Adrenal gland (tissue), 12 donors: ENCODE data around the gene PPP4R3B. TPM values are rescaled to one million over a fixed set of nuclear protein-coding genes. Genes with fewer than 3 reads are reported as not detected.

Source experiments
- DNase-seq, 7 donors: peaks; one replicate each; pipeline ENCODE4 v3.0.0-alpha.2; 2019 to 2020
- H3K27ac ChIP-seq, 5 donors: fragments of 200-600 bp; sonication (generic) in 4 of 5; 1 replicate in 3 of 5; 2 replicates in 2 of 5; pipeline versions ENCODE4 v1.5.1 to v1.8.0; 2016 to 2020; ENCODE audit warnings: mild to moderate bottlenecking in 1 of 5
- H3K27me3 ChIP-seq: fragments of 200-600 bp; 2 replicates; pipeline ENCODE4 v1.8.0; 2021
- H3K36me3 ChIP-seq, 2 donors: fragments of 200-600 bp; replicated peaks in 1 of 2; 1 replicate in 1 of 2; 2 replicates in 1 of 2; pipeline versions ENCODE4 v1.5.1 to v1.8.0; 2018 to 2022
- H3K4me1 ChIP-seq, 2 donors: fragments of 200-600 bp; replicated peaks in 1 of 2; 1 replicate in 1 of 2; 2 replicates in 1 of 2; pipeline versions ENCODE4 v1.5.1 to v1.8.0; 2018 to 2021
- H3K4me3 ChIP-seq, 4 donors: fragments of 200-600 bp; sonication (generic) in 3 of 4; one replicate each; pipeline ENCODE4 v1.5.1; 2016 to 2018
- H3K9me3 ChIP-seq, 3 donors: fragments of 200-600 bp; sonication (generic) in 1 of 3; replicated peaks in 1 of 3; 1 replicate in 2 of 3; 2 replicates in 1 of 3; pipeline versions ENCODE4 v1.5.1 to v1.8.0; 2016 to 2021
- POLR2A ChIP-seq, 2 donors: fragments of 450-650 bp; IDR thresholded peaks; one replicate each; pipeline ENCODE4 v1.6.1; 2017; ENCODE audit warnings: antibody characterized with exemption in 2 of 2, mild to moderate bottlenecking in 2 of 2, moderate library complexity in 1 of 2
- WGBS, 4 donors: extraction: QIAGEN DNeasy Blood & Tissue Kit in 2 of 4; methylation state at CpG; one replicate each; pipeline versions ENCODE4 v1.1.5 to v1.1.7; 2013 to 2017; 5-methylcytosine and 5-hydroxymethylcytosine counted together
- intact Hi-C, 2 donors: fragments of 100-400 bp; cut with DNase I; formaldehyde crosslinking; loops; one replicate each; pipeline versions ENCODE4 v1.14.1 to v1.15.0; 2022 to 2023
- polyA plus RNA-seq, 3 donors: library from polyadenylated mRNA; stranded (reverse); fragments of 200-250 nt in 2 of 3; fragments of 350-450 nt in 1 of 3; fragmentation: Illumina TruSeq in 1 of 3; extraction: RNeasy Lipid Tissue Mini Kit (QIAGEN cat#74804) in 1 of 3; gene quantifications; one replicate each; pipeline ENCODE4 v1.2.3, GENCODE V29; 2013 to 2014
- total RNA-seq, 9 donors: library from RNA; depleted of rRNA in 4 of 9; stranded (reverse); fragments of >200 nt in 4 of 9; fragments of 120-200 nt in 1 of 9; fragmentation: NEBNext Ultra II Directional in 1 of 9; extraction: Animal tissue kit (Norgen Biotek cat#: 25700) in 1 of 9; gene quantifications; one replicate each; pipeline versions ENCODE4 v1.1.0 to v1.2.4, GENCODE V29; 2013 to 2023
- TF ChIP-seq, protein P1 (sequence below), 6 experiments: fragments of 450-650 bp in 4 of 6; fragments of 200-600 bp in 2 of 6; sonication (generic) in 1 of 6; IDR thresholded peaks; 1 replicate in 5 of 6; 2 replicates in 1 of 6; pipeline versions ENCODE4 v1.5.1 to v1.8.0; 2016 to 2021; ENCODE audit warnings: antibody characterized with exemption in 6 of 6, mild to moderate bottlenecking in 2 of 6, moderate library complexity in 1 of 6
- donor health status: healthy with polysubstance abuse.
- donor health status: Bipolar disorder and iron deficiency.
- donor health status: DM: yes; HTN: yes; CAD: no.
- donor health status: DM: no; HTN: no; CAD: no.
- donor health status: DM: no; HTN: no; CAD: no.
- donor health status: DM: yes; HTN: yes; CAD: no.

Gene PPP4R3B
- total and polyA plus RNA-seq, 12 donors = 22.8 to 89.2 (median 69.9) TPM

GRCh38 chr2:55595536-55595935 is 21.9 kb downstream of the PPP4R3B start:
- no peaks in the 10 kb centered on the region for H3K27me3 ChIP-seq
- TF ChIP-seq, protein P1, sequence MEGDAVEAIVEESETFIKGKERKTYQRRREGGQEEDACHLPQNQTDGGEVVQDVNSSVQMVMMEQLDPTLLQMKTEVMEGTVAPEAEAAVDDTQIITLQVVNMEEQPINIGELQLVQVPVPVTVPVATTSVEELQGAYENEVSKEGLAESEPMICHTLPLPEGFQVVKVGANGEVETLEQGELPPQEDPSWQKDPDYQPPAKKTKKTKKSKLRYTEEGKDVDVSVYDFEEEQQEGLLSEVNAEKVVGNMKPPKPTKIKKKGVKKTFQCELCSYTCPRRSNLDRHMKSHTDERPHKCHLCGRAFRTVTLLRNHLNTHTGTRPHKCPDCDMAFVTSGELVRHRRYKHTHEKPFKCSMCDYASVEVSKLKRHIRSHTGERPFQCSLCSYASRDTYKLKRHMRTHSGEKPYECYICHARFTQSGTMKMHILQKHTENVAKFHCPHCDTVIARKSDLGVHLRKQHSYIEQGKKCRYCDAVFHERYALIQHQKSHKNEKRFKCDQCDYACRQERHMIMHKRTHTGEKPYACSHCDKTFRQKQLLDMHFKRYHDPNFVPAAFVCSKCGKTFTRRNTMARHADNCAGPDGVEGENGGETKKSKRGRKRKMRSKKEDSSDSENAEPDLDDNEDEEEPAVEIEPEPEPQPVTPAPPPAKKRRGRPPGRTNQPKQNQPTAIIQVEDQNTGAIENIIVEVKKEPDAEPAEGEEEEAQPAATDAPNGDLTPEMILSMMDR (IDR thresholded peaks at IDR 0.05) = no peak
- TF ChIP-seq POLR2A (IDR thresholded peaks at IDR 0.05) = no peak
- intact Hi-C loops = no loop called here
- no peak overlapping the region for H3K4me3 ChIP-seq
- no peak for DNase-seq
- peaks cover 0 to 21% of the 10 kb centered on the region in 2 donors for H3K4me1 ChIP-seq
- H3K9me3 ChIP-seq = no peaks in the 10 kb centered on the region
- H3K27ac ChIP-seq = no peak overlapping the region
- H3K36me3 ChIP-seq = peaks cover 0 to 26% of the 10 kb centered on the region in 2 donors

DNA sequence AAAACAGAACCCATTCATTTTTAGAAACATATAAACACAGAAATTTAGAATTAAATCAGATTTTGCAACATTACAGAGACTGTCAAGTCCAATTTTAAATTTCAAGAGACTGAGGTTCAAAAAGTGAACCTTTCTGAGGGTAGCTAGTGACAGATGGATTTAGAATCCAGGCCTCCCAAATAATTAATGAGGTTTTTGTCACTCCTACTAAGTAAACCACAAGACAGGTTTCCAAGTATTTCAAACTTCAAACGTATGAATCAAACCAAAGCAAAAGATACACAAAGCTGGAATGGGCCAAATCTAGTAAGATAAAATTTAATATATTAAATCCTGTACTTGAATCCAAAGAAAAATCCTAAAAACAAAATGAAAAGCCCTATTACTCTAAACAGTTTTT is 25.3 kb downstream of the PPP4R3B start:
- Histone ChIP-seq H3K27me3 (no peaks in the 10 kb centered on the region), H3K4me3 (no peak overlapping the region), H3K27ac (no peak overlapping the region), H3K9me3 (no peaks in the 10 kb centered on the region), H3K4me1 (peaks cover 0 to 17% of the 10 kb centered on the region in 2 donors), H3K36me3 (peaks cover 0 to 21% of the 10 kb centered on the region in 2 donors)
- no peak for TF ChIP-seq POLR2A (IDR thresholded peaks at IDR 0.05)
- TF ChIP-seq, protein P1 (IDR thresholded peaks at IDR 0.05) = no peak
- DNase-seq = no peak
- intact Hi-C loops = no loop called here
- 10 to 38% (median 22%) methylated on average over 1 of the region's 1 CpG for WGBS, 4 donors

DNA sequence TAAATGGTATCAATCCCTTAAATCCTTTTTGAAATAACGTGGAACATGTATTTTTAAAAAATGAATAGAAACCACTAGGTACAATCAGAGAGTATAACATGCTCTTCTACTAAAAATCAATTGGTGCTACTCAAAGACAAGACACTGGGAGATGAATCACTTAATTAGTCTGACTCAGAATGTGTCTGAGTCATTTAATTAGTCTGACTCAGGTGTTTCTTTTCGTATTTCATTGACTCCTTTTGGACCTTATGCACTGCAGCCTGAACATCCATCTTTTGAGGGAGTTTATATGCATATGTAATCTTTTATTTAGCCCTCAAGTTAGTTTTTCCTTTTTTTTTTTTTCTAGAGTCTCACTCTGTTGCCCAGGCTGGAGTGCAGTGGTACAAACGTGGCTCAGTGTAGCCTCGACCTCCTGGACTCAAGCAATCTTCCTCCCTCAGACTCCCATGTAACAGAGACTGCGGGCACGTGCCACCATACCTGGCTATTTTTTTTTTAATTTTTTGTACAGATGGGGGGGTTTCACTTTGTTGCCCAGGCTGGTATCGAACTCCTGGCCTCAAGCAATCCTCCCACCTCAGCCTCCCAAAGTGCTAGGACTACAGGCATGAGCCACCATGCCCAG is 26.5 kb downstream of the PPP4R3B start:
- peaks cover 0 to 20% of the 10 kb centered on the region in 2 donors for H3K4me1 ChIP-seq

GRCh38 chr2:55585451-55586080 is 31.9 kb downstream of the PPP4R3B start:
- Histone ChIP-seq H3K4me1 (peaks cover 5 to 32% of the 10 kb centered on the region in 2 donors), H3K4me3 (no peak overlapping the region), H3K36me3 (peaks cover 0 to 28% of the 10 kb centered on the region in 2 donors), H3K27me3 (no peaks in the 10 kb centered on the region), H3K9me3 (no peaks in the 10 kb centered on the region), H3K27ac (no peak overlapping the region)
- WGBS, 4 donors = 51 to 68% (median 59%) methylated on average over 2 of the region's 2 CpGs
- TF ChIP-seq, protein P1 (IDR thresholded peaks at IDR 0.05) = no peak
- TF ChIP-seq POLR2A (IDR thresholded peaks at IDR 0.05) = no peak
- intact Hi-C loops = no loop called here
- DNase-seq = no peak

More for the DNA sequence above, 26.5 kb downstream of the PPP4R3B start:
- Histone ChIP-seq H3K9me3 (no peaks in the 10 kb centered on the region), H3K27ac (no peak overlapping the region), H3K36me3 (peaks cover 0 to 21% of the 10 kb centered on the region in 2 donors), H3K4me3 (no peak overlapping the region), H3K27me3 (no peaks in the 10 kb centered on the region)
- TF ChIP-seq POLR2A (IDR thresholded peaks at IDR 0.05) = no peak
- TF ChIP-seq, protein P1 (IDR thresholded peaks at IDR 0.05) = no peak
- no peak for DNase-seq
- WGBS, 4 donors = 60 to 72% (median 66%) methylated on average over 7 of the region's 7 CpGs
- intact Hi-C loops = no loop called here
